Spleen (tissue), 7 donors: ENCODE measurements around the gene GNB1.

Experiments
- POLR2A ChIP-seq, 3 donors: fragments of 450-650 bp; IDR thresholded peaks; one replicate each; pipeline ENCODE4 v1.5.1; 2017; ENCODE audit warnings: antibody characterized with exemption in 3 of 3, mild to moderate bottlenecking in 1 of 3
- POLR2AphosphoS5 ChIP-seq, 3 donors: sonication (generic); formaldehyde crosslinking; IDR thresholded peaks; one replicate each; pipeline ENCODE4 v1.5.1; 2017; ENCODE audit warnings: antibody characterized with exemption in 3 of 3
- TF ChIP-seq, protein P1 (sequence below), 11 experiments: fragments of 200-600 bp in 7 of 11; fragments of 450-650 bp in 4 of 11; sonication (generic) in 4 of 11; IDR thresholded peaks in 8 of 11; conservative IDR thresholded peaks in 3 of 11; 1 replicate in 7 of 11; 2 replicates in 4 of 11; pipeline versions ENCODE4 v1.4.0 to v1.8.0; 2016 to 2021; ENCODE audit warnings: antibody characterized with exemption in 11 of 11, inconsistent platforms in 4 of 11, mild to moderate bottlenecking in 1 of 11
- donor health status: DM: no; HTN: no; CAD: no; lungs with moderate emphysema.
- donor health status: DM: no; HTN: no; CAD: no.
- donor health status: DM: no; HTN: no; CAD: no.

DNA sequence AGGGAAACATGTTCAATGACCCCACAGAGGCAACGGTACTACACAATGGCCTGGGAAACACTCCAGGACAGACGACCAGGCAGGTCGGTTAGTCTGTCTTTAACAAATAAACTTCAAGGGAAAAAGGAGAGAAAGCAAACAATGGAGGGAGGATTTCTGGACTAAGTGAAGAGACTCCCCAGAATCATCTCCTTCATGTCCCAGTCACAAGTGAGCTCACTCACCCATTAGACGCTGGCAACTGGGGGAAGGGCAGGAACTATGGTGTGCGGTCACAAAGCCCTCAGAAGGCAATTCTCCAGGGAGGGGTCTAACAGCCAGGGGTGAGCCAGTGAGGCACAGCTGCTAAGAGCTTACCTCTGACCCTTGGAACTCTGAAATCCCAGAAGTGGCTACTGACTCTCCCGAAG is 57.0 kb downstream of the GNB1 start:
- TF ChIP-seq POLR2A (IDR thresholded peaks at IDR 0.05) (no peak), POLR2AphosphoS5 (IDR thresholded peaks at IDR 0.05) (no peak)
- TF ChIP-seq, protein P1, sequence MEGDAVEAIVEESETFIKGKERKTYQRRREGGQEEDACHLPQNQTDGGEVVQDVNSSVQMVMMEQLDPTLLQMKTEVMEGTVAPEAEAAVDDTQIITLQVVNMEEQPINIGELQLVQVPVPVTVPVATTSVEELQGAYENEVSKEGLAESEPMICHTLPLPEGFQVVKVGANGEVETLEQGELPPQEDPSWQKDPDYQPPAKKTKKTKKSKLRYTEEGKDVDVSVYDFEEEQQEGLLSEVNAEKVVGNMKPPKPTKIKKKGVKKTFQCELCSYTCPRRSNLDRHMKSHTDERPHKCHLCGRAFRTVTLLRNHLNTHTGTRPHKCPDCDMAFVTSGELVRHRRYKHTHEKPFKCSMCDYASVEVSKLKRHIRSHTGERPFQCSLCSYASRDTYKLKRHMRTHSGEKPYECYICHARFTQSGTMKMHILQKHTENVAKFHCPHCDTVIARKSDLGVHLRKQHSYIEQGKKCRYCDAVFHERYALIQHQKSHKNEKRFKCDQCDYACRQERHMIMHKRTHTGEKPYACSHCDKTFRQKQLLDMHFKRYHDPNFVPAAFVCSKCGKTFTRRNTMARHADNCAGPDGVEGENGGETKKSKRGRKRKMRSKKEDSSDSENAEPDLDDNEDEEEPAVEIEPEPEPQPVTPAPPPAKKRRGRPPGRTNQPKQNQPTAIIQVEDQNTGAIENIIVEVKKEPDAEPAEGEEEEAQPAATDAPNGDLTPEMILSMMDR (IDR thresholded peaks at IDR 0.05 in 8 of 11, conservative IDR thresholded peaks at IDR 0.05 in 3 of 11): no peak
